Measurements from ENCODE around the gene GABRG3.

DNA sequence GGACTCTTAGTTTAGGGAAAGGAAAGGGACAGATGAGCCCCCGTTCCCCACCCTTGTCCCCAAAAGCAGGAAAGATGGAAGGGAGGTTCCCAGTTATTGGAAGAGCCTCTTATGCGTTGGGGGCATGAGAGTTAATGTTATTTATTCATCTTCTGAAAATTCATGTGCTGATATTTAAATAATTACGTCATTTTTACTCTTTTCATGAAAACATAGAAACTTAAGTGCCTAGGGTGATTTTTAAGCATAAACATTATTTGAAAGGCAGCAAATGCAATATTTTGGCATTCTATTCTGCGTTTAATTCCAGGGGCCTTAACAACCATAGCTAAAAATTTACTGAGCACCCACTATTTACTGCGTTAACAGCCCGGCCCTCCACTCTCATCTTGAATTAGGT is 48.7 kb downstream of the GABRG3 start:
- TF ChIP-seq, protein P1, sequence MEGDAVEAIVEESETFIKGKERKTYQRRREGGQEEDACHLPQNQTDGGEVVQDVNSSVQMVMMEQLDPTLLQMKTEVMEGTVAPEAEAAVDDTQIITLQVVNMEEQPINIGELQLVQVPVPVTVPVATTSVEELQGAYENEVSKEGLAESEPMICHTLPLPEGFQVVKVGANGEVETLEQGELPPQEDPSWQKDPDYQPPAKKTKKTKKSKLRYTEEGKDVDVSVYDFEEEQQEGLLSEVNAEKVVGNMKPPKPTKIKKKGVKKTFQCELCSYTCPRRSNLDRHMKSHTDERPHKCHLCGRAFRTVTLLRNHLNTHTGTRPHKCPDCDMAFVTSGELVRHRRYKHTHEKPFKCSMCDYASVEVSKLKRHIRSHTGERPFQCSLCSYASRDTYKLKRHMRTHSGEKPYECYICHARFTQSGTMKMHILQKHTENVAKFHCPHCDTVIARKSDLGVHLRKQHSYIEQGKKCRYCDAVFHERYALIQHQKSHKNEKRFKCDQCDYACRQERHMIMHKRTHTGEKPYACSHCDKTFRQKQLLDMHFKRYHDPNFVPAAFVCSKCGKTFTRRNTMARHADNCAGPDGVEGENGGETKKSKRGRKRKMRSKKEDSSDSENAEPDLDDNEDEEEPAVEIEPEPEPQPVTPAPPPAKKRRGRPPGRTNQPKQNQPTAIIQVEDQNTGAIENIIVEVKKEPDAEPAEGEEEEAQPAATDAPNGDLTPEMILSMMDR (IDR thresholded peaks at IDR 0.05; ENCODE audit: low read depth, low read length, missing input control) = no peak
- TF ChIP-seq SP1 (IDR thresholded peaks at IDR 0.05) (no peak), GABPA (IDR thresholded peaks at IDR 0.05 in 1 of 2, conservative IDR thresholded peaks at IDR 0.05 in 1 of 2) (no peak), JUND (IDR thresholded peaks at IDR 0.05) (no peak), HNF4A (conservative IDR thresholded peaks at IDR 0.05) (no peak), RAD21 (IDR thresholded peaks at IDR 0.05) (no peak), RXRA (IDR thresholded peaks at IDR 0.05) (no peak), EGR1 (IDR thresholded peaks at IDR 0.05; ENCODE audit: low read depth in 2 of 2) (no peak), TAF1 (conservative IDR thresholded peaks at IDR 0.05) (no peak), YY1 (IDR thresholded peaks at IDR 0.05) (no peak), FOXA1 (IDR thresholded peaks at IDR 0.05) (no peak)
- TF ChIP-seq, protein P2, sequence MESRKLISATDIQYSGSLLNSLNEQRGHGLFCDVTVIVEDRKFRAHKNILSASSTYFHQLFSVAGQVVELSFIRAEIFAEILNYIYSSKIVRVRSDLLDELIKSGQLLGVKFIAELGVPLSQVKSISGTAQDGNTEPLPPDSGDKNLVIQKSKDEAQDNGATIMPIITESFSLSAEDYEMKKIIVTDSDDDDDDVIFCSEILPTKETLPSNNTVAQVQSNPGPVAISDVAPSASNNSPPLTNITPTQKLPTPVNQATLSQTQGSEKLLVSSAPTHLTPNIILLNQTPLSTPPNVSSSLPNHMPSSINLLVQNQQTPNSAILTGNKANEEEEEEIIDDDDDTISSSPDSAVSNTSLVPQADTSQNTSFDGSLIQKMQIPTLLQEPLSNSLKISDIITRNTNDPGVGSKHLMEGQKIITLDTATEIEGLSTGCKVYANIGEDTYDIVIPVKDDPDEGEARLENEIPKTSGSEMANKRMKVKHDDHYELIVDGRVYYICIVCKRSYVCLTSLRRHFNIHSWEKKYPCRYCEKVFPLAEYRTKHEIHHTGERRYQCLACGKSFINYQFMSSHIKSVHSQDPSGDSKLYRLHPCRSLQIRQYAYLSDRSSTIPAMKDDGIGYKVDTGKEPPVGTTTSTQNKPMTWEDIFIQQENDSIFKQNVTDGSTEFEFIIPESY (IDR thresholded peaks at IDR 0.05) = no peak
- TF ChIP-seq, protein P3, sequence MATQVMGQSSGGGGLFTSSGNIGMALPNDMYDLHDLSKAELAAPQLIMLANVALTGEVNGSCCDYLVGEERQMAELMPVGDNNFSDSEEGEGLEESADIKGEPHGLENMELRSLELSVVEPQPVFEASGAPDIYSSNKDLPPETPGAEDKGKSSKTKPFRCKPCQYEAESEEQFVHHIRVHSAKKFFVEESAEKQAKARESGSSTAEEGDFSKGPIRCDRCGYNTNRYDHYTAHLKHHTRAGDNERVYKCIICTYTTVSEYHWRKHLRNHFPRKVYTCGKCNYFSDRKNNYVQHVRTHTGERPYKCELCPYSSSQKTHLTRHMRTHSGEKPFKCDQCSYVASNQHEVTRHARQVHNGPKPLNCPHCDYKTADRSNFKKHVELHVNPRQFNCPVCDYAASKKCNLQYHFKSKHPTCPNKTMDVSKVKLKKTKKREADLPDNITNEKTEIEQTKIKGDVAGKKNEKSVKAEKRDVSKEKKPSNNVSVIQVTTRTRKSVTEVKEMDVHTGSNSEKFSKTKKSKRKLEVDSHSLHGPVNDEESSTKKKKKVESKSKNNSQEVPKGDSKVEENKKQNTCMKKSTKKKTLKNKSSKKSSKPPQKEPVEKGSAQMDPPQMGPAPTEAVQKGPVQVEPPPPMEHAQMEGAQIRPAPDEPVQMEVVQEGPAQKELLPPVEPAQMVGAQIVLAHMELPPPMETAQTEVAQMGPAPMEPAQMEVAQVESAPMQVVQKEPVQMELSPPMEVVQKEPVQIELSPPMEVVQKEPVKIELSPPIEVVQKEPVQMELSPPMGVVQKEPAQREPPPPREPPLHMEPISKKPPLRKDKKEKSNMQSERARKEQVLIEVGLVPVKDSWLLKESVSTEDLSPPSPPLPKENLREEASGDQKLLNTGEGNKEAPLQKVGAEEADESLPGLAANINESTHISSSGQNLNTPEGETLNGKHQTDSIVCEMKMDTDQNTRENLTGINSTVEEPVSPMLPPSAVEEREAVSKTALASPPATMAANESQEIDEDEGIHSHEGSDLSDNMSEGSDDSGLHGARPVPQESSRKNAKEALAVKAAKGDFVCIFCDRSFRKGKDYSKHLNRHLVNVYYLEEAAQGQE (IDR thresholded peaks at IDR 0.05) = no peak
- TF ChIP-seq, protein P4, sequence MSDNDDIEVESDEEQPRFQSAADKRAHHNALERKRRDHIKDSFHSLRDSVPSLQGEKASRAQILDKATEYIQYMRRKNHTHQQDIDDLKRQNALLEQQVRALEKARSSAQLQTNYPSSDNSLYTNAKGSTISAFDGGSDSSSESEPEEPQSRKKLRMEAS (IDR thresholded peaks at IDR 0.05) = no peak

Data from liver (tissue), 3 donors.